Nephron (organoid): ENCODE data around the gene UNC5B.

Experiments used
- H3K27ac Mint-ChIP-seq, 3 experiments: 2 replicates each; pipeline ENCODE4 v1.8.0; 2020; ENCODE audit warnings: mixed read lengths in 3 of 3, mild to moderate bottlenecking in 2 of 3, moderate library complexity in 1 of 3
- H3K27me3 Mint-ChIP-seq: 2 replicates; pipeline ENCODE4 v1.8.0; 2021; ENCODE audit warnings: low read depth, mild to moderate bottlenecking, moderate library complexity, mixed read lengths
- H3K36me3 Mint-ChIP-seq: 2 replicates; pipeline ENCODE4 v1.8.0; 2020; ENCODE audit warnings: low read depth, mixed read lengths
- H3K4me1 Mint-ChIP-seq: 2 replicates; pipeline ENCODE4 v1.8.0; 2020; ENCODE audit warnings: mixed read lengths
- H3K4me3 Mint-ChIP-seq, 3 experiments: 2 replicates each; pipeline ENCODE4 v1.8.0; 2020; ENCODE audit warnings: mild to moderate bottlenecking in 3 of 3, mixed read lengths in 3 of 3, moderate library complexity in 2 of 3
- H3K9me3 Mint-ChIP-seq: 2 replicates; pipeline ENCODE4 v1.8.0; 2020; ENCODE audit warnings: mixed read lengths
- CTCF ChIP-seq, 3 experiments: fragments of 200-600 bp; sonication (generic); IDR thresholded peaks; one replicate each; pipeline ENCODE4 v1.5.0; 2021; ENCODE audit warnings: antibody characterized with exemption in 3 of 3; ENCODE audit not compliant: unreplicated experiment in 3 of 3

Gene UNC5B

DNA sequence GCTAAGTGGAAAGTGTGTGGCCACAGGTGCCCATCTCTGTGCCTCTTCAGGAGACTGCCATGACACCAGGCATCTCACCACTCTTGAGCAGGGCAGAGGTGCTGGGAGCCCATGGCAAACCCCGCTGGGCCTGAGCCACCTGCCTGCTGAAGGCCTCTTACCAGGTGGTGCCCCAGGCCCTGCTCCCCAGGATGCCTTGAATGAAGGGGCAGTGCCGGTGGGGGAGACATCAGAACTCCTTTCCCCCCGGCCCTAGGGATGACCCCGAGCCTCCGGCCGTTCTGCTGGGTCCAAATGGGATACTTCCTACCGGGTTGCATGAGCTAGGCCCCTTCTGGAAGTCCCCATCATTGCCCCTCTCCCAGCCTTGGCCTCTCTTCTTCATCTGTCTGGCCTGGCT, 37.6 kb downstream of the UNC5B start:
- Mint-ChIP-seq H3K4me3 (no peak overlapping the region), H3K27ac (peak overlapping the region; percentile 71 to 88 (median 78)), H3K27me3 (peaks cover 13% of the 10 kb centered on the region), H3K9me3 (no peaks in the 10 kb centered on the region), H3K4me1 (peaks cover 62% of the 10 kb centered on the region), H3K36me3 (no peaks in the 10 kb centered on the region)
- no peak for TF ChIP-seq CTCF (IDR thresholded peaks at IDR 0.05; ENCODE audit: unreplicated experiment in 3 of 3)

- H3K9me3 Mint-ChIP-seq, result no peaks in the 10 kb centered on the region
- no peak for TF ChIP-seq CTCF (IDR thresholded peaks at IDR 0.05; ENCODE audit: unreplicated experiment in 3 of 3)
- peak overlapping the region; percentile 71 to 88 (median 78) for H3K27ac Mint-ChIP-seq
- H3K4me1 Mint-ChIP-seq, result peaks cover 63% of the 10 kb centered on the region
- peaks cover 14% of the 10 kb centered on the region for H3K27me3 Mint-ChIP-seq
- no peaks in the 10 kb centered on the region for H3K36me3 Mint-ChIP-seq
- peak overlapping the region in 1 of 3 experiments; percentile 10 for H3K4me3 Mint-ChIP-seq
Measured at GRCh38 chr10:71250405-71250804, 38.0 kb downstream of the UNC5B start.

DNA sequence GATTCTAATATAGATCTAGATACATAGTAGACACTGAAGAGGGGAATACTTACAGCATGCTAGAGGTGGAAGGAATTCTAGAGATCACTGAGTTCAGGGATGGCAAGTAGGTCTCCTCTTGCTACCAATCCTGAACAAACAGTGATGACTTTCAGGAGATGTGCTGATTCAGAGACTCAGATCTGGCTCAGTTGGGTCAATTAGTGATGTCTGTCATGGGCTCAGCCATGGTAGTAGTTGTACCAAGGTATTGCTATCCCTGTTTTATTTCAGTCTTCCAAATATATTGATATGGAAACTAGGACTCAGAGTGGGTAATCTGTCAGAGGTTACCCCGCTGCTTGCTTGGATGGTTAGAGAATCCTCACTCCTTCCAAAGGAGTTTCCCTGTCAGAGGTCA, 38.5 kb downstream of the UNC5B start:
- Mint-ChIP-seq H3K4me1 (peaks cover 65% of the 10 kb centered on the region), H3K4me3 (no peak overlapping the region), H3K36me3 (no peaks in the 10 kb centered on the region), H3K9me3 (no peaks in the 10 kb centered on the region), H3K27ac (peak overlapping the region; percentile 71 to 88 (median 78)), H3K27me3 (peaks cover 18% of the 10 kb centered on the region)
- TF ChIP-seq CTCF (IDR thresholded peaks at IDR 0.05; ENCODE audit: unreplicated experiment in 3 of 3), result no peak

DNA sequence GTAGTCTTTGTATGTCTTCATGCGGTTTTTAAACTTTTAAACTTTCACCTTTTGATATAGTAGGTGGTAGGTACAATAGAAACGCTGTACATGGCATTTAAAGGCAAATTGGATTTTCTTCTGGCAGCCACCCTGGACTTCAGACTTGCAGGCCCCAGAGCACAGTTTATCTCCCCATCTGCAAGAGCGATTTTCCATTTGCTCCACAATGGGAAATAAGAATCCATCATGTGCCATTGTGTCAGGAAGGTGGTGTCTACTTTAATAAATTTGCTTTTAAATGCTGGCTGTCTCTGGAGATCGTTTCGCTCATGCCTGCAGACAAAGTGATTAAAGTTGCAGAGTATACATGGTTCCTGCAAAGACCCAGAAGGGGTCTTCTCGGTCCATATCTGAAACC, 38.9 kb downstream of the UNC5B start:
- Mint-ChIP-seq H3K9me3 (no peaks in the 10 kb centered on the region), H3K4me1 (peaks cover 65% of the 10 kb centered on the region), H3K27ac (peak overlapping the region; percentile 71 to 88 (median 78)), H3K36me3 (no peaks in the 10 kb centered on the region), H3K27me3 (peaks cover 16% of the 10 kb centered on the region), H3K4me3 (no peak overlapping the region)
- TF ChIP-seq CTCF (IDR thresholded peaks at IDR 0.05; ENCODE audit: unreplicated experiment in 3 of 3), result no peak

- Mint-ChIP-seq H3K9me3 (no peaks in the 10 kb centered on the region), H3K36me3 (no peaks in the 10 kb centered on the region), H3K27me3 (peaks cover 16% of the 10 kb centered on the region), H3K27ac (peak overlapping the region in 2 of 3 experiments; percentile 45 to 88), H3K4me1 (peaks cover 62% of the 10 kb centered on the region), H3K4me3 (no peak overlapping the region)
- TF ChIP-seq CTCF (IDR thresholded peaks at IDR 0.05; ENCODE audit: unreplicated experiment in 3 of 3), result no peak
Measured at GRCh38 chr10:71252220-71252619, 39.9 kb downstream of the UNC5B start.

DNA sequence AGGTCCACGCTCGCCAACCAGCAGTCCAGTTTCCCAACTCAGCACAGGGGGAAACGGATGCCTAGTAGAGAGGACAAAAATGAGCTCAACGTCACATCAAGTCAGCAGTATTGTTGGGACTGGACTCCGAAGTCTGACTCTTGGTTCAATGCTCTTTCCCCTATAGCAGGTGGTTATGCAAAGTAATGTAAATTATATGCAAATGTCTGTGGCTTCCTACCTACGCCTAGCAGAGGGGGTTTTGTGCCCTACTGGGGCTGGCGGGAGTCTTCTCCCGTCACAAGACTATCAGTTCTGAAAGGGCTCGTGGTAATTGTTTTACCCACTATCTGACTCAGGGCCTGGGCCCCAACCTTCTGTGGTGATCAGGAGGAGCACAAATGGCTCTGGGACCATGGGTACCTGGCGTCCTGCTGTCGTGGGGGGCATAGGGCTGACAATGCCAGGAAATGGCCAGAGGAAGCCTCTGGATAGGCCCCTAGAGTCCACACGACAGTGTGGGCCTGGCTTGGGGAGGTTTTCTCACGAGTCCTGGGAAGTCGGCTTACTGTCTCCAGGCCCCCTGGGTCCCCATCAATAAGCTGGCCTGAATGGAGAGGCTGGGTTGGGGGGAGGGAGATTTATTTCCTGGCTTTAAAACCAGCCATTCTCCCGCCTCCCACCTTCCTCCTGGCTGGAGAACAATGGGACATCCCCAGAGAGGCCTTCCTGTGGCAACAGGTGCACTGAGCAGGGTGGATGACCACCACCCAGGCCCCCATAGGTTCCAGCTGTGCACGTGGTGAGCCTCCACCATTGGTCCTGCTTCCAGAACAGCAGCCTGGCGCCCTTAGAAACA, 41.8 kb downstream of the UNC5B start:
- H3K36me3 Mint-ChIP-seq, result no peaks in the 10 kb centered on the region
- peaks cover 9% of the 10 kb centered on the region for H3K27me3 Mint-ChIP-seq
- no peaks in the 10 kb centered on the region for H3K9me3 Mint-ChIP-seq
- no peak for TF ChIP-seq CTCF (IDR thresholded peaks at IDR 0.05; ENCODE audit: unreplicated experiment in 3 of 3)
- no peak overlapping the region for H3K4me3 Mint-ChIP-seq
- peak overlapping the region in 2 of 3 experiments; percentile 88 to 91 for H3K27ac Mint-ChIP-seq
- peaks cover 51% of the 10 kb centered on the region for H3K4me1 Mint-ChIP-seq
